Right lobe of liver (tissue), 4 donors: Measurements from ENCODE around the gene KCNJ6.

Source experiments
- POLR2A ChIP-seq: fragments of 450-650 bp; IDR thresholded peaks from one replicate; pipeline ENCODE4 v1.6.1; 2017; ENCODE audit warnings: antibody characterized with exemption, mild to moderate bottlenecking
- TF ChIP-seq, protein P1 (sequence below), 4 donors: fragments of 200-600 bp in 3 of 4; fragments of 450-650 bp in 1 of 4; IDR thresholded peaks; one replicate each; pipeline versions ENCODE4 v1.5.1 to v1.8.0; 2016 to 2022; ENCODE audit warnings: antibody characterized with exemption in 4 of 4, mild to moderate bottlenecking in 2 of 4
- donor health status: DM: no; HTN: no; CAD: no.
- donor health status: DM: no; HTN: no; CAD: no.
- donor health status: DM: no; HTN: yes; CAD: no.

DNA sequence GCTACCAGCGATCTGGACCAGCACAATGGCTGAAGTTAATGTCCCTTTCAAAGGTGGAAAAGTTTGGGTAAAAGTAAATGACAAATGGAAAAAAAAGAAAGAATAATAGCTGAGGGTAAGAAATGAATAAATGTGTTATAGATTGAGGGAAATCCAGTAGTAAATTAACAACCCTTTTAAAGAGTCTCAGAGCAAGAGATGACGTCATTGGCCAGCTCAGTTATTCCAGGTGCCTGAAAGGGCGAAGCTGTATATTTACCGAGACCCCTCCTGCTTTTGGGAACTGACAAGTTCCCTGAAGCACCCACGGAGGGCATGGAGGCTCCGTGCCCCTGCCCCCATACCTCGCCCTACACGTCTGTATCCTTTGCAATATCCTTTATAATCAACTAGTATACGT is 40.5 kb upstream of the KCNJ6 start:
- TF ChIP-seq, protein P1, sequence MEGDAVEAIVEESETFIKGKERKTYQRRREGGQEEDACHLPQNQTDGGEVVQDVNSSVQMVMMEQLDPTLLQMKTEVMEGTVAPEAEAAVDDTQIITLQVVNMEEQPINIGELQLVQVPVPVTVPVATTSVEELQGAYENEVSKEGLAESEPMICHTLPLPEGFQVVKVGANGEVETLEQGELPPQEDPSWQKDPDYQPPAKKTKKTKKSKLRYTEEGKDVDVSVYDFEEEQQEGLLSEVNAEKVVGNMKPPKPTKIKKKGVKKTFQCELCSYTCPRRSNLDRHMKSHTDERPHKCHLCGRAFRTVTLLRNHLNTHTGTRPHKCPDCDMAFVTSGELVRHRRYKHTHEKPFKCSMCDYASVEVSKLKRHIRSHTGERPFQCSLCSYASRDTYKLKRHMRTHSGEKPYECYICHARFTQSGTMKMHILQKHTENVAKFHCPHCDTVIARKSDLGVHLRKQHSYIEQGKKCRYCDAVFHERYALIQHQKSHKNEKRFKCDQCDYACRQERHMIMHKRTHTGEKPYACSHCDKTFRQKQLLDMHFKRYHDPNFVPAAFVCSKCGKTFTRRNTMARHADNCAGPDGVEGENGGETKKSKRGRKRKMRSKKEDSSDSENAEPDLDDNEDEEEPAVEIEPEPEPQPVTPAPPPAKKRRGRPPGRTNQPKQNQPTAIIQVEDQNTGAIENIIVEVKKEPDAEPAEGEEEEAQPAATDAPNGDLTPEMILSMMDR (IDR thresholded peaks at IDR 0.05) = no peak
- TF ChIP-seq POLR2A = no peak
